Parathyroid adenoma (tissue), 2 donors: Measurements from ENCODE around the gene SMARCAD1.

Source experiments
- H2AFZ ChIP-seq: fragments of 300-600 bp; sonication (generic); one replicate; pipeline ENCODE4 v1.7.0; 2017; ENCODE audit warnings: antibody characterized with exemption, mild to moderate bottlenecking
- H3K27ac ChIP-seq: fragments of 300-600 bp; sonication (generic); one replicate; pipeline ENCODE4 v1.7.0; 2017
- H3K27me3 ChIP-seq: fragments of 300-600 bp; sonication (generic); one replicate; pipeline ENCODE4 v1.7.0; 2017; ENCODE audit warnings: low read length; ENCODE audit not compliant: control insufficient read depth, insufficient read depth
- H3K36me3 ChIP-seq: fragments of 300-600 bp; sonication (generic); one replicate; pipeline ENCODE4 v1.7.0; 2017; ENCODE audit warnings: low read length; ENCODE audit not compliant: control insufficient read depth, insufficient read depth
- H3K4me1 ChIP-seq: fragments of 300-600 bp; sonication (generic); one replicate; pipeline ENCODE4 v1.7.0; 2017; ENCODE audit warnings: control low read depth
- H3K4me2 ChIP-seq: fragments of 300-600 bp; sonication (generic); one replicate; pipeline ENCODE4 v1.7.0; 2017; ENCODE audit warnings: low read length
- H3K4me3 ChIP-seq: fragments of 300-600 bp; sonication (generic); one replicate; pipeline ENCODE4 v1.7.0; 2017; ENCODE audit warnings: low read depth, low read length
- H3K79me2 ChIP-seq: fragments of 300-600 bp; sonication (generic); one replicate; pipeline ENCODE4 v1.7.0; 2017; ENCODE audit warnings: control low read depth
- H3K9ac ChIP-seq: fragments of 300-600 bp; sonication (generic); one replicate; pipeline ENCODE4 v1.7.0; 2017; ENCODE audit warnings: mild to moderate bottlenecking
- H3K9me3 ChIP-seq: fragments of 300-600 bp; sonication (generic); one replicate; pipeline ENCODE4 v1.7.0; 2017; ENCODE audit warnings: low read length; ENCODE audit not compliant: control insufficient read depth
- TF ChIP-seq, protein P1 (sequence below): fragments of 300-600 bp; sonication (generic); IDR thresholded peaks from one replicate; pipeline ENCODE4 v1.7.0; 2017; ENCODE audit warnings: antibody characterized with exemption, mild to moderate bottlenecking
- donor health status: primary hyperparathyroidism.

Gene SMARCAD1

DNA sequence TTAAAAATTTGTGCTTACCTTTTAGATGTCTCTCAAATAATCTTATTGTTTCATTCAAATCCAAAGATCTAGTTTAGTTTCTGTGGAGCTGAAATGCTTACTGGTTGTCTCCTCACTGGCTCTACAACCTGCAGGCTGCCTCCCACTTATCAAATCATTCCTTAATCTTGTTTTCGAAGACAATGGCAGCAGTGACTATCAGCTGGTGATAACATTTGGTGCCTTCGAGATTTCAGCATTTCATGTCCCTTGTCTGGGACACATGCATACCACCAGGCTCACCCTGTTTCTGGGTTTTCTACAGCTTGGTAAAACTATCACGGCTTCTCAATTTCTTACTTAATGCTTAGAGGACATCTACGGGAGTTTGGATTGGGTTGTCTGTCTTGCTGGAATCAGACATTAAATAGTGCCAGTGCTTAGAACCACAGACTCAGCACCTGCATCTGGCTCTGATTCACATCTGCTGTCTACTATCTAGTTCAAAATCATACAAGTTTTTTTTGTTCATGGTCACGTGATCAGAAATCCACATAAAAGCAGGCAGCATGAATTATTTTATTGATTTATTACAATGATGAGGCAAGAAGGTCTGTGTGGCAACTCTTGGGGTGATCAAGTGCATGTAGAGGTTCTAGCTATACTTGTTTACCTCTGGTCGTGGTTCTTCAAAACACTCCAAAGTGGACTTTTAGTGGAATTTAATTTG is 32.0 kb upstream of the SMARCAD1 start:
- H3K27me3 ChIP-seq: no peaks in the 10 kb centered on the region
- H3K4me1 ChIP-seq: no peaks in the 10 kb centered on the region
- H3K36me3 ChIP-seq: no peaks in the 10 kb centered on the region
- no peak overlapping the region for H3K4me3 ChIP-seq
- H3K79me2 ChIP-seq: no peaks in the 10 kb centered on the region
- H3K27ac ChIP-seq: no peak overlapping the region
- no peaks in the 10 kb centered on the region for H3K9me3 ChIP-seq
- no peak overlapping the region for H3K4me2 ChIP-seq
- H2AFZ ChIP-seq: no peak overlapping the region
- TF ChIP-seq, protein P1, sequence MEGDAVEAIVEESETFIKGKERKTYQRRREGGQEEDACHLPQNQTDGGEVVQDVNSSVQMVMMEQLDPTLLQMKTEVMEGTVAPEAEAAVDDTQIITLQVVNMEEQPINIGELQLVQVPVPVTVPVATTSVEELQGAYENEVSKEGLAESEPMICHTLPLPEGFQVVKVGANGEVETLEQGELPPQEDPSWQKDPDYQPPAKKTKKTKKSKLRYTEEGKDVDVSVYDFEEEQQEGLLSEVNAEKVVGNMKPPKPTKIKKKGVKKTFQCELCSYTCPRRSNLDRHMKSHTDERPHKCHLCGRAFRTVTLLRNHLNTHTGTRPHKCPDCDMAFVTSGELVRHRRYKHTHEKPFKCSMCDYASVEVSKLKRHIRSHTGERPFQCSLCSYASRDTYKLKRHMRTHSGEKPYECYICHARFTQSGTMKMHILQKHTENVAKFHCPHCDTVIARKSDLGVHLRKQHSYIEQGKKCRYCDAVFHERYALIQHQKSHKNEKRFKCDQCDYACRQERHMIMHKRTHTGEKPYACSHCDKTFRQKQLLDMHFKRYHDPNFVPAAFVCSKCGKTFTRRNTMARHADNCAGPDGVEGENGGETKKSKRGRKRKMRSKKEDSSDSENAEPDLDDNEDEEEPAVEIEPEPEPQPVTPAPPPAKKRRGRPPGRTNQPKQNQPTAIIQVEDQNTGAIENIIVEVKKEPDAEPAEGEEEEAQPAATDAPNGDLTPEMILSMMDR: no peak
- no peak overlapping the region for H3K9ac ChIP-seq

DNA sequence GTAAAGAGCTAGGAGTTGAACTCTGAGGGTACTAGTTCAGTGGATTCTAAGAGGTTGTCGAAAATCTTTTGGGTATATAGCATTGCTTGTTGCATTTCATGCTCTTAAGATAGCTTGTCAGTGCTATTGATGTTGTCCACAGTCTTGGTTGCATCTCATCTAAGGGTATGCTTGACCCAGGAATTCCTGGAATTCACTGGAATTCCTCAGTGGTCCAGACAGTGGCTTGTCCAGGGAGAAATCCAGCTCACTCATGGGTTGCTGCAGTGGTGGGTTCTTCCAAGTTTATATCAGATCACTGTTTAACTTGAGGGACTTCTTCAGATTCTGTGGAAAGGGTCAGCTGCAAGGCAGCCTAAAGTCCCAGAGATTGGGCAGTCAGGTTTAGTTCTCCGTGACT is 29.8 kb upstream of the SMARCAD1 start:
- Histone ChIP-seq H3K9me3 (no peaks in the 10 kb centered on the region), H2AFZ (no peak overlapping the region), H3K27me3 (no peaks in the 10 kb centered on the region), H3K36me3 (no peaks in the 10 kb centered on the region), H3K27ac (no peak overlapping the region), H3K4me3 (no peak overlapping the region), H3K79me2 (no peaks in the 10 kb centered on the region), H3K4me1 (no peaks in the 10 kb centered on the region), H3K4me2 (no peak overlapping the region), H3K9ac (no peak overlapping the region)
- TF ChIP-seq, protein P1: no peak

DNA sequence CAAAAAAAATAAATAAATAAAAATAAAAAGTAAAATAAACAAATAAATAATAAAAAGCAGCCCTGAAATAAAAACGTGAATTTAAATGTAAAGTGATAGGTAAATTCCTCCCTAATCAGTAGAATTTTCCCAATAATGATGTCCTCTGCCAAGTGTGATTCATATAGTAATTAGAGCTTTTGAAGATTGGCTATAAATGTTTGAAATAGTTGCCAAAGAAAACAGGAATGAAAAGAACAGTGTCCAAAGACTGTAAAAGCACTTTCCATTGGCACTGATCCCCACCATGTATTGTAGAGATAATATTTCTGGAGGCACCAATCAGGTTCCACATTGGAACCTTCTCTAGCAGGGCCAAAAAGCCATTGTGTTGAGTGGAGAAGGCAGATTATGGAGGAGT is 25.9 kb upstream of the SMARCAD1 start:
- Histone ChIP-seq H3K9ac (no peak overlapping the region), H3K4me3 (no peak overlapping the region), H3K9me3 (no peaks in the 10 kb centered on the region), H3K4me1 (no peaks in the 10 kb centered on the region), H3K27ac (no peak overlapping the region), H3K79me2 (no peaks in the 10 kb centered on the region), H2AFZ (no peak overlapping the region), H3K36me3 (no peaks in the 10 kb centered on the region), H3K4me2 (no peak overlapping the region), H3K27me3 (no peaks in the 10 kb centered on the region)
- TF ChIP-seq, protein P1: no peak

DNA sequence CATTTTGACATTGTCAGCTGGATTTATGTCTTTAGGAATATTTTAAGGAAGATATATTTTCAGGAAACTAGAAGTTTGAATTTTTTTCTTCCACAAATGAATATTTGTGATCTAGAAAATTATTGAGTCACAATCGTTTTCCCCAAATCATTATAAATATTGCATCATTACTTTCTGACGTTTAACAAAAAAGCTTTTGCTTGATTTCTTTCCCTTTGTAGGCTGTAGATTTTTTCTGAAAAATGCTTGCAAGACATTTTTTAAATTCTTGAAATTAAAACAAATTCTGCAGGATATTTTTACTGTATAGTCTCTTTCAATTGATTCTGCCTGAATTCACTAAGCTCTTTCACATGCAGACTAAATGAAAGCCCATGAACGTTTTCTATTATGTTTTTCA is 4.9 kb upstream of the SMARCAD1 start:
- Histone ChIP-seq H3K9ac (no peak overlapping the region), H3K4me1 (no peaks in the 10 kb centered on the region), H3K79me2 (no peaks in the 10 kb centered on the region), H3K36me3 (no peaks in the 10 kb centered on the region), H3K4me2 (no peak overlapping the region), H3K4me3 (no peak overlapping the region), H3K27ac (no peak overlapping the region), H3K27me3 (no peaks in the 10 kb centered on the region), H2AFZ (no peak overlapping the region), H3K9me3 (no peaks in the 10 kb centered on the region)
- TF ChIP-seq, protein P1: no peak

DNA sequence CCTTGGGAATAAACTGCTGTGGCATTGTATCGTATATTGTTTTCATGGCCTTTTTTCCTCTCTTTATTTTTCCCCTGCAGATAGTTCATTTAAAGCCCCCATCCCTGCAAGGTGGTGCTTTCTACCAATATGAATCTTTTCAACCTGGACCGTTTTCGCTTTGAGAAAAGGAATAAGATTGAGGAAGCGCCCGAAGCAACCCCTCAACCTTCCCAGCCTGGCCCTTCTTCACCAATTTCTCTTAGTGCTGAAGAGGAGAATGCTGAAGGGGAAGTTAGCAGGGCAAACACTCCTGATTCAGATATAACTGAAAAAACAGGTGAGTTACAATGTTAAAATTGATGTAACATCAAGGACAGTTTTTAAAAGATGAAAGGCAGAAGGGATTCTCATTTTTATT is 601 bp downstream of the SMARCAD1 start:
- Histone ChIP-seq H3K4me3 (peak overlapping the region; percentile 99), H3K27ac (peak overlapping the region; percentile 90)

More for the DNA sequence above, 601 bp downstream of the SMARCAD1 start:
- Histone ChIP-seq H3K36me3 (no peaks in the 10 kb centered on the region), H3K4me2 (peak overlapping the region; percentile 88), H3K4me1 (no peaks in the 10 kb centered on the region), H2AFZ (peak overlapping the region; percentile 97), H3K79me2 (no peaks in the 10 kb centered on the region), H3K27me3 (no peaks in the 10 kb centered on the region), H3K9me3 (no peaks in the 10 kb centered on the region), H3K9ac (peak overlapping the region; percentile 3)
- TF ChIP-seq, protein P1: no peak
